Upper lobe of left lung (tissue), 6 donors: Measurements from ENCODE around the gene IL4. TPM values are rescaled to one million over a fixed set of nuclear protein-coding genes. Genes with fewer than 3 reads are reported as not detected.

Experiments used
- ATAC-seq, 2 donors: fragments of 200-7000 bp; cut with Tn5 transposase; one replicate each; pipeline ENCODE4 v1.9.1; 2022; ENCODE audit warnings: mild to moderate bottlenecking in 2 of 2, moderate library complexity in 2 of 2; ENCODE audit not compliant: low FRiP score in 2 of 2
- DNase-seq, 2 donors: peaks; one replicate each; pipeline ENCODE4 v3.0.0-alpha.2; 2019 to 2020
- H3K27ac ChIP-seq, 4 donors: fragments of 200-600 bp; sonication (generic); one replicate each; pipeline ENCODE4 v1.5.1; 2016 to 2019
- H3K27me3 ChIP-seq, 4 donors: fragments of 200-600 bp; sonication (generic); one replicate each; pipeline ENCODE4 v1.5.1; 2017 to 2019
- H3K36me3 ChIP-seq, 4 donors: fragments of 200-600 bp; sonication (generic); one replicate each; pipeline ENCODE4 v1.5.1; 2016 to 2019
- H3K4me1 ChIP-seq, 4 donors: fragments of 200-600 bp; sonication (generic); one replicate each; pipeline ENCODE4 v1.5.1; 2018 to 2019
- H3K4me3 ChIP-seq, 4 donors: fragments of 200-600 bp; sonication (generic); one replicate each; pipeline ENCODE4 v1.5.1; 2017 to 2019; ENCODE audit warnings: mild to moderate bottlenecking in 2 of 4, moderate library complexity in 1 of 4
- H3K9me3 ChIP-seq, 4 donors: fragments of 200-600 bp; sonication (generic); one replicate each; pipeline ENCODE4 v1.5.1; 2018 to 2019
- EP300 ChIP-seq, 4 donors: sonication (generic); formaldehyde crosslinking; IDR thresholded peaks; one replicate each; pipeline ENCODE4 v1.5.1; 2017; ENCODE audit warnings: antibody characterized with exemption in 4 of 4, control low read depth in 2 of 4
- POLR2A ChIP-seq, 4 donors: fragments of 450-650 bp; IDR thresholded peaks; one replicate each; pipeline ENCODE4 v1.5.1; 2016 to 2017; ENCODE audit warnings: antibody characterized with exemption in 4 of 4, mild to moderate bottlenecking in 2 of 4
- POLR2AphosphoS5 ChIP-seq, 2 donors: sonication (generic); formaldehyde crosslinking; IDR thresholded peaks; one replicate each; pipeline ENCODE4 v1.5.1; 2017; ENCODE audit warnings: antibody characterized with exemption in 2 of 2
- WGBS, 2 donors: methylation state at CpG; one replicate each; pipeline ENCODE4 v1.1.5; 2017 to 2018; 5-methylcytosine and 5-hydroxymethylcytosine counted together
- total RNA-seq, 6 donors: library from RNA; depleted of rRNA in 4 of 6; stranded (reverse); fragments of >200 nt in 4 of 6; gene quantifications; one replicate each; pipeline versions ENCODE4 v1.1.0 to v1.2.1, GENCODE V29; 2016 to 2021
- TF ChIP-seq, protein P1 (sequence below), 6 experiments: fragments of 450-650 bp in 4 of 6; fragments of 200-600 bp in 2 of 6; sonication (generic) in 2 of 6; IDR thresholded peaks; one replicate each; pipeline ENCODE4 v1.5.1; 2016 to 2019; ENCODE audit warnings: antibody characterized with exemption in 6 of 6
- donor health status: DM: no; HTN: no; CAD: no; lungs with moderate emphysema.
- donor health status: DM: no; HTN: yes; CAD: no; lungs with severe emphysema.

IL4 gene
- total RNA-seq, 6 donors from 2014 or later: not detected

DNA sequence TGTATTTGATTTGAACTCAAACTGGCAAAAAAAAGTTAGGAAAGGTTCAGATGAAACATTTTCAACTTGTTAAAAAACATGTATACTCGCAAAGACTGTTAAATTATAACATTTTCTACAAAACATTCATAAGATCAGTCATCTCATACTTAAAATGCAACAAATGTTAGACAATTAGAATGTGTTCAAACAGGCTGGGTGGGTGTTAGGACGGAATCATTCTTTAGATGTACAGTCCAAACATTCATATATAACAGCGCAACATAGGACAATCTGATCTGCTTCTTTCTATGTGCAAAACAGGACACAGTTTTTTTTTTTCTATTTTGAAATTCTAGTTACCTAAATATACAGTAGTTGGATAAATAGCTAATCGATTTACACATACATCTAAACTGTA lies 22.2 kb downstream of the IL4 start:
- DNase-seq (no peak), ATAC-seq (no peak)
- TF ChIP-seq POLR2A (IDR thresholded peaks at IDR 0.05) (no peak), EP300 (IDR thresholded peaks at IDR 0.05) (no peak), POLR2AphosphoS5 (IDR thresholded peaks at IDR 0.05) (no peak)
- TF ChIP-seq, protein P1, sequence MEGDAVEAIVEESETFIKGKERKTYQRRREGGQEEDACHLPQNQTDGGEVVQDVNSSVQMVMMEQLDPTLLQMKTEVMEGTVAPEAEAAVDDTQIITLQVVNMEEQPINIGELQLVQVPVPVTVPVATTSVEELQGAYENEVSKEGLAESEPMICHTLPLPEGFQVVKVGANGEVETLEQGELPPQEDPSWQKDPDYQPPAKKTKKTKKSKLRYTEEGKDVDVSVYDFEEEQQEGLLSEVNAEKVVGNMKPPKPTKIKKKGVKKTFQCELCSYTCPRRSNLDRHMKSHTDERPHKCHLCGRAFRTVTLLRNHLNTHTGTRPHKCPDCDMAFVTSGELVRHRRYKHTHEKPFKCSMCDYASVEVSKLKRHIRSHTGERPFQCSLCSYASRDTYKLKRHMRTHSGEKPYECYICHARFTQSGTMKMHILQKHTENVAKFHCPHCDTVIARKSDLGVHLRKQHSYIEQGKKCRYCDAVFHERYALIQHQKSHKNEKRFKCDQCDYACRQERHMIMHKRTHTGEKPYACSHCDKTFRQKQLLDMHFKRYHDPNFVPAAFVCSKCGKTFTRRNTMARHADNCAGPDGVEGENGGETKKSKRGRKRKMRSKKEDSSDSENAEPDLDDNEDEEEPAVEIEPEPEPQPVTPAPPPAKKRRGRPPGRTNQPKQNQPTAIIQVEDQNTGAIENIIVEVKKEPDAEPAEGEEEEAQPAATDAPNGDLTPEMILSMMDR (IDR thresholded peaks at IDR 0.05): no peak
- Histone ChIP-seq H3K4me3 (no peak overlapping the region), H3K36me3 (peaks cover 0 to 28% (median 3%) of the 10 kb centered on the region in 4 donors), H3K9me3 (no peaks in the 10 kb centered on the region), H3K27ac (no peak overlapping the region), H3K4me1 (no peaks in the 10 kb centered on the region), H3K27me3 (no peaks in the 10 kb centered on the region)
- 91 to 92% methylated on average over 4 of the region's 4 CpGs for WGBS, 2 donors

DNA sequence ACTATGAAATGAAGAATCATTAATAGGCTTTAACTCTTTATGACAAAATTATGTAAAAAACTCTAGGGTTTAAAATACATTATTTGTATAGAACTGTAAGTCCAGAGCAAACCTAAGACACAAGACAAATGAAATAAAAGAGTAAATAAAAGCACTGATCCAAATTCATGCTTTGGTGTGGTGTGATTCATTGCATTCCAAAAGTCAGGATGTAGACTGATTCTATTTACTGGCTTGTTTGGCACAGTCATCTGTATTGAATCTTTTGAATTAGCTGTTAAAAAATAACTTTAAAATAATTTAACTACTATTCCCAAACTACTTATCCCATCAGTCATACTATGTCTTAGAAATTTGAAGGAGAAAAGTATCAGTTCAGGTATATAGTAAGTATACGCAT lies 31.1 kb downstream of the IL4 start:
- Histone ChIP-seq H3K4me1 (no peaks in the 10 kb centered on the region), H3K27ac (no peak overlapping the region), H3K27me3 (no peaks in the 10 kb centered on the region), H3K9me3 (no peaks in the 10 kb centered on the region), H3K4me3 (no peak overlapping the region), H3K36me3 (peaks cover 0 to 29% (median 4%) of the 10 kb centered on the region in 4 donors)
- DNase-seq (no peak), ATAC-seq (no peak)
- TF ChIP-seq, protein P1 (IDR thresholded peaks at IDR 0.05): no peak
- TF ChIP-seq POLR2A (IDR thresholded peaks at IDR 0.05) (no peak), POLR2AphosphoS5 (IDR thresholded peaks at IDR 0.05) (no peak), EP300 (IDR thresholded peaks at IDR 0.05) (no peak)
- WGBS, 2 donors: 100% methylated on average over 1 of the region's 1 CpG

DNA sequence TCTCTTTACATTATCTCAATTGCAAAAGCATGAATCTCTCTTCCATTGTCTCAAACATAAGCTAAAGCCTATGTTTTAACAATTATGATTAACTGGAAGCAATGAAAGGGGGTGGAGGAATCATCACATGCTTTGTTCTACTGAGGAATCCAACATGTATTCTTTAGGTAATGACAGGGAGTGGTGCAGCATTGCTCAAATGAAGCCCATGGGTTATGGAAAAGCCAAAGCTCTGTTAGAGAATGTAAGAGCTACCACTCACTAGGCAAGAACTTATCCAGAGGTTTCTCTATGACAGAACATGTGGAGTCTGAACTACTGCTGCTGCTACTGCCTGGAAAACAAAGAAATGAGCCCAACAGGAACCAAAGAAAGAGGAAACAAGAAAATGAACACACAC lies 34.9 kb downstream of the IL4 start:
- Histone ChIP-seq H3K27me3 (no peaks in the 10 kb centered on the region), H3K4me3 (no peak overlapping the region), H3K27ac (no peak overlapping the region), H3K9me3 (no peaks in the 10 kb centered on the region), H3K4me1 (no peaks in the 10 kb centered on the region), H3K36me3 (no peaks in the 10 kb centered on the region)
- ATAC-seq: no peak
- TF ChIP-seq, protein P1 (IDR thresholded peaks at IDR 0.05): no peak
- TF ChIP-seq POLR2AphosphoS5 (IDR thresholded peaks at IDR 0.05) (no peak), EP300 (IDR thresholded peaks at IDR 0.05) (no peak), POLR2A (IDR thresholded peaks at IDR 0.05) (no peak)
- no peak for DNase-seq

DNA sequence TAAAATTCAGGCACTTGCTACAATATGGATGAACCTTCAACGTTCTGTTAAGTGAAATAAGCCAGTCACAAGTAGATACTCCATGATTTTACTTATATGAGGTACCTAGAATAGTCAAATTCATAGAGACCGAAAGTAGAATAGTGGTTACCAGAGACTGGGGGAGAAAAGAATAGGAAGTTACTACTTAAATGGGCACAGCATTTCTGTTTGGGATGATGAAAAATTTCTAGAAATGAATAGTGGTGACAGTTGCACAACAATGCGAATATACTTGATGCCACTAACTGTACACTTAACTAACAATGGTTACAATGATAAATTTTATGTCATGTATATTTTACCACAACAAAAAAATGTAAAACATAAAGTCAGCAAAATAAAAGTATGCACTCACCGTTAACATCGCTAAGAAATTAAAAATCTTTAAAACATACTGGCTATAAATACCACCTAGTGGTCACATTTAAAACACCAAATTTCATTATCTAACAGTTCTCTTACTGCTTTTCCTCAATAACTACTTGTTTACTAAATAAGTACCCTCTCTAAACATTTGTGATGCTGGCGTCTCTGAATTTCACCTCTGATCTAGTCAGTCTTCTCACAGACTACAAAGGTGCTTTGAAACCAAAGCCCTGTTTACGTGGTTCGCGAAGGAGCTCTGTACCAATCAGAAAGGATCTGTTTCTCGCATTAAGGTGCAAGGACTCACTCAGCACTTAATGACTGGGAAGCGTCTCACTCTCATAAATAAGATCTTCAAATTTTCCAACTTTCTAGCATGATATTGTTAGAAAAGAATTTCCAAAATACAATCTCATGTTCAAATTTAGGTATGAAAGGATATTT lies 40.9 kb downstream of the IL4 start:
- Histone ChIP-seq H3K4me1 (no peaks in the 10 kb centered on the region), H3K4me3 (no peak overlapping the region), H3K9me3 (no peaks in the 10 kb centered on the region), H3K27me3 (no peaks in the 10 kb centered on the region), H3K36me3 (peaks cover 0 to 7% (median 0%) of the 10 kb centered on the region in 4 donors), H3K27ac (no peak overlapping the region)
- TF ChIP-seq, protein P1 (IDR thresholded peaks at IDR 0.05): peak in 4 of 6 experiments; percentile 22 to 43 (median 24)
- TF ChIP-seq EP300 (IDR thresholded peaks at IDR 0.05): no peak
- 69% methylated on average over 11 of the region's 11 CpGs for WGBS, 2 donors
- DNase-seq (no peak), ATAC-seq (no peak)
